GM23338 (cell line): ENCODE measurements around the gene ABHD16A. TPM values are rescaled to one million over a fixed set of nuclear protein-coding genes. Genes with fewer than 3 reads are reported as not detected.

ENCODE experiments used
- ATAC-seq: fragments of 200-7000 bp; cut with Tn5 transposase; 3 replicates; pipeline ENCODE4 v1.9.1; 2020
- DNase-seq: peaks from one replicate; pipeline ENCODE4 v3.0.0-alpha.2; 2015; ENCODE audit warnings: low spot score
- H2AFZ ChIP-seq: fragments of 200-600 bp; sonication (generic); 2 replicates; pipeline ENCODE4 v1.8.0; 2016; ENCODE audit warnings: antibody characterized with exemption, mild to moderate bottlenecking, moderate library complexity
- H3F3A ChIP-seq: fragments of 200-600 bp; sonication (generic); replicated peaks from 2 replicates; pipeline ENCODE4 v1.8.0; 2017; ENCODE audit warnings: antibody characterized with exemption, mixed run types, low read depth
- H3K27ac ChIP-seq: fragments of 200-600 bp; sonication (generic); 2 replicates; pipeline ENCODE4 v1.6.1; 2016; ENCODE audit warnings: low read depth
- H3K27me3 ChIP-seq: fragments of 200-600 bp; sonication (generic); 2 replicates; pipeline ENCODE4 v1.8.0; 2016; ENCODE audit warnings: mild to moderate bottlenecking, mixed run types, moderate library complexity; ENCODE audit not compliant: insufficient read depth
- H3K36me3 ChIP-seq: fragments of 200-600 bp; sonication (generic); 2 replicates; pipeline ENCODE4 v1.8.0; 2016; ENCODE audit warnings: mild to moderate bottlenecking; ENCODE audit not compliant: insufficient read depth
- H3K4me1 ChIP-seq: fragments of 200-600 bp; sonication (generic); 2 replicates; pipeline ENCODE4 v1.8.0; 2016; ENCODE audit warnings: mild to moderate bottlenecking, moderate library complexity; ENCODE audit not compliant: insufficient read depth
- H3K4me2 ChIP-seq: fragments of 200-600 bp; sonication (generic); 2 replicates; pipeline ENCODE4 v1.7.1; 2017; ENCODE audit warnings: mixed run types
- H3K4me3 ChIP-seq: fragments of 200-600 bp; sonication (generic); 2 replicates; pipeline ENCODE4 v1.6.1; 2016; ENCODE audit warnings: mixed run types
- H3K79me2 ChIP-seq: fragments of 200-600 bp; sonication (generic); replicated peaks from 2 replicates; pipeline ENCODE4 v1.8.0; 2017; ENCODE audit warnings: mild to moderate bottlenecking; ENCODE audit not compliant: insufficient read depth
- H3K9me2 ChIP-seq: fragments of 200-600 bp; sonication (generic); 2 replicates; pipeline ENCODE4 v1.8.0; 2017; ENCODE audit not compliant: insufficient read depth
- H4K20me1 ChIP-seq: fragments of 200-600 bp; sonication (generic); replicated peaks from 2 replicates; pipeline ENCODE4 v1.8.0; 2017; ENCODE audit warnings: mild to moderate bottlenecking; ENCODE audit not compliant: insufficient read depth
- H3K27ac Mint-ChIP-seq: 2 replicates; pipeline ENCODE4 v1.8.0; 2020; ENCODE audit warnings: inconsistent platforms, mild to moderate bottlenecking, moderate library complexity, mixed read lengths
- H3K27me3 Mint-ChIP-seq: 3 replicates; pipeline ENCODE4 v1.8.0; 2022; ENCODE audit warnings: low read depth, mild to moderate bottlenecking, moderate library complexity, mixed read lengths, inconsistent platforms; ENCODE audit not compliant: insufficient read depth, poor library complexity
- H3K36me3 Mint-ChIP-seq: 3 replicates; pipeline ENCODE4 v1.8.0; 2021; ENCODE audit warnings: low read depth, mild to moderate bottlenecking, inconsistent platforms, moderate library complexity, mixed read lengths
- H3K4me1 Mint-ChIP-seq: 3 replicates; pipeline ENCODE4 v1.8.0; 2020; ENCODE audit warnings: mild to moderate bottlenecking, inconsistent platforms, mixed read lengths
- H3K4me3 Mint-ChIP-seq: 3 replicates; pipeline ENCODE4 v1.8.0; 2021; ENCODE audit warnings: moderate library complexity, mild to moderate bottlenecking, inconsistent platforms, mixed read lengths
- H3K9me3 Mint-ChIP-seq: 3 replicates; pipeline ENCODE4 v1.8.0; 2020; ENCODE audit warnings: moderate library complexity, mild to moderate bottlenecking, inconsistent platforms, mixed read lengths
- CREB1 ChIP-seq: fragments of 250-450 bp; sonication (Bioruptor Pico); IDR thresholded peaks from 2 replicates; pipeline ENCODE4 v1.5.0; 2020; ENCODE audit warnings: low read depth, mild to moderate bottlenecking, moderate library complexity
- EZH2phosphoT487 ChIP-seq: fragments of 200-600 bp; sonication (generic); IDR thresholded peaks from one replicate; pipeline ENCODE4 v1.8.1; 2018; ENCODE audit warnings: antibody characterized with exemption; ENCODE audit not compliant: unreplicated experiment
- POLR2AphosphoS5 ChIP-seq: IDR thresholded peaks from 2 replicates; pipeline ENCODE4 v1.6.1; 2016; ENCODE audit warnings: antibody characterized with exemption, low read depth
- polyA plus RNA-seq: library from polyadenylated mRNA; unstranded; fragments of >200 nt; fragmentation: Nextera tagmentation; extraction: Ambion mirVana; gene quantifications from 2 replicates; pipeline ENCODE4 v1.2.1, GENCODE V29; 2016
- total RNA-seq: library from RNA; depleted of rRNA; stranded (reverse); fragments of >200 nt; shearing (Covaris generic); gene quantifications from 2 replicates; pipeline ENCODE4 v1.2.3, GENCODE V29; 2014
- TF ChIP-seq, protein P1 (sequence below): IDR thresholded peaks from 2 replicates; pipeline ENCODE4 v1.6.1; 2016; ENCODE audit warnings: antibody characterized with exemption
- TF ChIP-seq, protein P2 (sequence below): fragments of 250-450 bp; sonication (Bioruptor Pico); IDR thresholded peaks from 2 replicates; pipeline ENCODE4 v1.5.0; 2020; ENCODE audit warnings: mild to moderate bottlenecking, moderate library complexity

The ABHD16A gene
- total and polyA plus RNA-seq, 2 experiments from 2014 or later, result 26.9 to 37.0 TPM

DNA sequence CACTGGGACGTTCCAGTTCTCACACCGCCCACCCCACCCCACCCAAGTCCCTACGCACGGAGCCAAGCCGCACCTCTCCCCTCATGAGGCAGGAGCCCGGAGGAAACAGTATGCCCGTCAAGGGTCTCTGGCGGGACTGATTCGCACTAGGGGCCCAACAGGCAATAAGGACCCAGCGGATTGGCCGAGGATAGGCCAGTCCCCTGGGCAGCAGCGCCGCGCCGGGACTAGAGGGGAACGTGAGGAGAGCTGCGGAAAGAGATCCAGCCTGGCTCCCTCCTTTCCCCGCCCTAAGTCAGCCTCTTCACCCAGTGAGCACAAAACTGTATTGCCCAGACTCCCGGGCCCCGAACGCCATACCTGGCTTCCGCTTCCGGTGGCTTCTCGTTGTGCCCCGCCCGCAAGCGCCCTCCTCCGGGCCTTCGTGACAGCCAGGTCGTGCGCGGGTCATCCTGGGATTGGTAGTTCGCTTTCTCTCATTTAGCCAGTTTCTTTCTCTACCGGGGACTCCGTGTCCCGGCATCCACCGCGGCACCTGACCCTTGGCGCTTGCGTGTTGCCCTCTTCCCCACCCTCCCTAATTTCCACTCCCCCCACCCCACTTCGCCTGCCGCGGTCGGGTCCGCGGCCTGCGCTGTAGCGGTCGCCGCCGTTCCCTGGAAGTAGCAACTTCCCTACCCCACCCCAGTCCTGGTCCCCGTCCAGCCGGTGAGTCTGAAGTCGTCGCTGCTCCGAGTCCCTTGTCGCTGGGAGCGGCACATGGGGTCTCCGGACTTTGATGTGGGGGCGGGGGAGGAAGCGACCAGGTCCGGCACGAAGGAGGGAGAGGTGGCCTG lies 37.4 kb downstream of the ABHD16A start, which contains the start of gene CSNK2B:
CSNK2B (plus strand) TSS at position 580 of the 836 bp plus-strand sequence. CDS start 752 bp downstream, outside the sequence.
- peak within 1 kb of the TSS; percentile 98 for H3K4me2 ChIP-seq
- peak within 1 kb of the TSS; percentile 98 for H3K27ac Mint-ChIP-seq
- peaks cover 12% of the 10 kb centered on the region for H4K20me1 ChIP-seq
- peaks cover 85% of the 10 kb centered on the region for H3K36me3 Mint-ChIP-seq
- peak; percentile 86 for ATAC-seq
- peak within 1 kb of the TSS; percentile 94 for H3K27ac ChIP-seq
- H3K79me2 ChIP-seq, result peaks cover 46% of the 10 kb centered on the region
- H3K27me3 ChIP-seq, result no peaks in the 10 kb centered on the region
- peak within 1 kb of the TSS; percentile 93 for H3K4me3 Mint-ChIP-seq
- peaks cover 41% of the 10 kb centered on the region for H3K36me3 ChIP-seq
- H3K9me3 Mint-ChIP-seq, result no peaks in the 10 kb centered on the region; the same call in 2 of the 3 replicates
- peaks cover 18% of the 10 kb centered on the region; the same call in 1 of the 2 replicates for H3F3A ChIP-seq
- peaks cover 14% of the 10 kb centered on the region for H3K27me3 Mint-ChIP-seq
- H3K4me1 ChIP-seq, result peaks cover 22% of the 10 kb centered on the region
- H3K4me3 ChIP-seq, result peak within 1 kb of the TSS; percentile 97
- H3K9me2 ChIP-seq, result no peaks in the 10 kb centered on the region
- peak within 1 kb of the TSS; percentile 1; the same call in 1 of the 2 replicates for H2AFZ ChIP-seq
- DNase-seq, result peak; percentile 100
- peaks cover 34% of the 10 kb centered on the region for H3K4me1 Mint-ChIP-seq
- TF ChIP-seq CREB1 (CRISPR knock-in tag) (peak; percentile 80), POLR2AphosphoS5 (peak; percentile 63), EZH2phosphoT487 (no peak)
- TF ChIP-seq, protein P1, sequence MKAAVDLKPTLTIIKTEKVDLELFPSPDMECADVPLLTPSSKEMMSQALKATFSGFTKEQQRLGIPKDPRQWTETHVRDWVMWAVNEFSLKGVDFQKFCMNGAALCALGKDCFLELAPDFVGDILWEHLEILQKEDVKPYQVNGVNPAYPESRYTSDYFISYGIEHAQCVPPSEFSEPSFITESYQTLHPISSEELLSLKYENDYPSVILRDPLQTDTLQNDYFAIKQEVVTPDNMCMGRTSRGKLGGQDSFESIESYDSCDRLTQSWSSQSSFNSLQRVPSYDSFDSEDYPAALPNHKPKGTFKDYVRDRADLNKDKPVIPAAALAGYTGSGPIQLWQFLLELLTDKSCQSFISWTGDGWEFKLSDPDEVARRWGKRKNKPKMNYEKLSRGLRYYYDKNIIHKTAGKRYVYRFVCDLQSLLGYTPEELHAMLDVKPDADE, result peak; percentile 91

DNA sequence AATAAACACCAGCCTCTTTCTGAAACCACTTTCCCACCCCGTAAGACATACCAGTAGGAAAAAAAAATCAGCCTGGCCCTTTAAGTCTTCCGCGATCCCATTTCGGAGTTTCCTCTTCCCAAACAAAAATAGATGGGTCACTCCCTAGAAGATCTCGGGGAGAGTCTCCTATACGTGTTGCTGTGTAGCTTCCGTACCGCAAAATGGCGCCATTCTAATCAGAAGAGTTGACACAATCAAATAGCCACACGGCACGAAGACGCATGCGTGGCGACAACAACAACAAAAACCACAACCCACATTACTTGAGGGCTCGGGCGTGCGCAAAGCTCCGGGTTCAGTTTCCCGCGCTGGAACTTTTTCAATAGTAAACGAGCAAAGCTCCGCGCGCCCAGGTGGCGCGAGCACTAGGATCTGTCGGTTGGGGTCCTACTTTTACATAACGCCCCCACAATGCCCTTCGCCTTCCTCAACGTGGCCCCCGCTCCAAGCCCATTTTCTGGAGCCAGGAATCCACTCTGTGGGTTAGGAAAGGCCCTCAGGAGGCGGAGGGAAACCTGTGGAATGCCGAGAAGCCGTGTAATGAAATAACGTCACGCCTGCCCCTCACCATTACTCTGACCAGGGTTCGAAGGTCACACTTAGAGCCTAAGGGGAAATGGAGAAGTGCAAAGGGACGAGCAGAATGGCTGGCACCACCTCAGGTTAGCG lies 38.2 kb downstream of the ABHD16A start, which contains the start of gene GPANK1:
GPANK1 (minus strand) TSS at position 208 of the 711 bp plus-strand sequence. CDS start 519 bp downstream, outside the sequence.
- Histone ChIP-seq H3K27me3 (no peaks in the 10 kb centered on the region), H3K36me3 (peaks cover 41% of the 10 kb centered on the region), H4K20me1 (peaks cover 12% of the 10 kb centered on the region), H3F3A (peaks cover 21% of the 10 kb centered on the region; the same call in 1 of the 2 replicates), H3K4me1 (peaks cover 25% of the 10 kb centered on the region), H3K4me2 (peak within 1 kb of the TSS; percentile 89), H3K9me2 (no peaks in the 10 kb centered on the region), H3K79me2 (peaks cover 51% of the 10 kb centered on the region), H3K4me3 (peak within 1 kb of the TSS; percentile 97), H3K27ac (peak within 1 kb of the TSS; percentile 94), H2AFZ (peak within 1 kb of the TSS; percentile 1; the same call in 1 of the 2 replicates)
- peak within 1 kb of the TSS; percentile 98 for H3K27ac Mint-ChIP-seq
- H3K9me3 Mint-ChIP-seq, result no peaks in the 10 kb centered on the region; the same call in 2 of the 3 replicates
- H3K27me3 Mint-ChIP-seq, result peaks cover 17% of the 10 kb centered on the region
- ATAC-seq (peak; percentile 32), DNase-seq (peak; percentile 88)
- H3K36me3 Mint-ChIP-seq, result peaks cover 77% of the 10 kb centered on the region
- peak within 1 kb of the TSS; percentile 93 for H3K4me3 Mint-ChIP-seq
- peaks cover 35% of the 10 kb centered on the region for H3K4me1 Mint-ChIP-seq
- TF ChIP-seq, protein P1, result peak; percentile 40; the same call in 1 of the 2 replicates
- peak; percentile 51 for TF ChIP-seq POLR2AphosphoS5
- TF ChIP-seq, protein P2, sequence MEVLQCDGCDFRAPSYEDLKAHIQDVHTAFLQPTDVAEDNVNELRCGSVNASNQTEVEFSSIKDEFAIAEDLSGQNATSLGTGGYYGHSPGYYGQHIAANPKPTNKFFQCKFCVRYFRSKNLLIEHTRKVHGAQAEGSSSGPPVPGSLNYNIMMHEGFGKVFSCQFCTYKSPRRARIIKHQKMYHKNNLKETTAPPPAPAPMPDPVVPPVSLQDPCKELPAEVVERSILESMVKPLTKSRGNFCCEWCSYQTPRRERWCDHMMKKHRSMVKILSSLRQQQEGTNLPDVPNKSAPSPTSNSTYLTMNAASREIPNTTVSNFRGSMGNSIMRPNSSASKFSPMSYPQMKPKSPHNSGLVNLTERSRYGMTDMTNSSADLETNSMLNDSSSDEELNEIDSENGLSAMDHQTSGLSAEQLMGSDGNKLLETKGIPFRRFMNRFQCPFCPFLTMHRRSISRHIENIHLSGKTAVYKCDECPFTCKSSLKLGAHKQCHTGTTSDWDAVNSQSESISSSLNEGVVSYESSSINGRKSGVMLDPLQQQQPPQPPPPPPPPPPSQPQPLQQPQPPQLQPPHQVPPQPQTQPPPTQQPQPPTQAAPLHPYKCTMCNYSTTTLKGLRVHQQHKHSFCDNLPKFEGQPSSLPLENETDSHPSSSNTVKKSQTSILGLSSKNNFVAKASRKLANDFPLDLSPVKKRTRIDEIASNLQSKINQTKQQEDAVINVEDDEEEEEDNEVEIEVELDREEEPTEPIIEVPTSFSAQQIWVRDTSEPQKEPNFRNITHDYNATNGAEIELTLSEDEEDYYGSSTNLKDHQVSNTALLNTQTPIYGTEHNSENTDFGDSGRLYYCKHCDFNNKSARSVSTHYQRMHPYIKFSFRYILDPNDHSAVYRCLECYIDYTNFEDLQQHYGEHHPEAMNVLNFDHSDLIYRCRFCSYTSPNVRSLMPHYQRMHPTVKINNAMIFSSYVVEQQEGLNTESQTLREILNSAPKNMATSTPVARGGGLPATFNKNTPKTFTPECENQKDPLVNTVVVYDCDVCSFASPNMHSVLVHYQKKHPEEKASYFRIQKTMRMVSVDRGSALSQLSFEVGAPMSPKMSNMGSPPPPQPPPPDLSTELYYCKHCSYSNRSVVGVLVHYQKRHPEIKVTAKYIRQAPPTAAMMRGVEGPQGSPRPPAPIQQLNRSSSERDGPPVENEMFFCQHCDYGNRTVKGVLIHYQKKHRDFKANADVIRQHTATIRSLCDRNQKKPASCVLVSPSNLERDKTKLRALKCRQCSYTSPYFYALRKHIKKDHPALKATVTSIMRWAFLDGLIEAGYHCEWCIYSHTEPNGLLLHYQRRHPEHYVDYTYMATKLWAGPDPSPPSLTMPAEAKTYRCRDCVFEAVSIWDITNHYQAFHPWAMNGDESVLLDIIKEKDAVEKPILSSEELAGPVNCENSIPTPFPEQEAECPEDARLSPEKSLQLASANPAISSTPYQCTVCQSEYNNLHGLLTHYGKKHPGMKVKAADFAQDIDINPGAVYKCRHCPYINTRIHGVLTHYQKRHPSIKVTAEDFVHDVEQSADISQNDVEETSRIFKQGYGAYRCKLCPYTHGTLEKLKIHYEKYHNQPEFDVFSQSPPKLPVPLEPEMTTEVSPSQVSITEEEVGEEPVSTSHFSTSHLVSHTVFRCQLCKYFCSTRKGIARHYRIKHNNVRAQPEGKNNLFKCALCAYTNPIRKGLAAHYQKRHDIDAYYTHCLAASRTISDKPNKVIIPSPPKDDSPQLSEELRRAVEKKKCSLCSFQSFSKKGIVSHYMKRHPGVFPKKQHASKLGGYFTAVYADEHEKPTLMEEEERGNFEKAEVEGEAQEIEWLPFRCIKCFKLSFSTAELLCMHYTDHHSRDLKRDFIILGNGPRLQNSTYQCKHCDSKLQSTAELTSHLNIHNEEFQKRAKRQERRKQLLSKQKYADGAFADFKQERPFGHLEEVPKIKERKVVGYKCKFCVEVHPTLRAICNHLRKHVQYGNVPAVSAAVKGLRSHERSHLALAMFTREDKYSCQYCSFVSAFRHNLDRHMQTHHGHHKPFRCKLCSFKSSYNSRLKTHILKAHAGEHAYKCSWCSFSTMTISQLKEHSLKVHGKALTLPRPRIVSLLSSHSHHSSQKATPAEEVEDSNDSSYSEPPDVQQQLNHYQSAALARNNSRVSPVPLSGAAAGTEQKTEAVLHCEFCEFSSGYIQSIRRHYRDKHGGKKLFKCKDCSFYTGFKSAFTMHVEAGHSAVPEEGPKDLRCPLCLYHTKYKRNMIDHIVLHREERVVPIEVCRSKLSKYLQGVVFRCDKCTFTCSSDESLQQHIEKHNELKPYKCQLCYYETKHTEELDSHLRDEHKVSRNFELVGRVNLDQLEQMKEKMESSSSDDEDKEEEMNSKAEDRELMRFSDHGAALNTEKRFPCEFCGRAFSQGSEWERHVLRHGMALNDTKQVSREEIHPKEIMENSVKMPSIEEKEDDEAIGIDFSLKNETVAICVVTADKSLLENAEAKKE (CRISPR knock-in tag), result no peak
